HG02571 (cell line): ENCODE data around the gene ENAH.

Experiments
- ATAC-seq: cut with Tn5 transposase; IDR thresholded peaks from one replicate; pipeline ENCODE4 v1.9.1; 2021; ENCODE audit warnings: mild to moderate bottlenecking, moderate library complexity; ENCODE audit not compliant: unreplicated experiment

ENAH gene

DNA sequence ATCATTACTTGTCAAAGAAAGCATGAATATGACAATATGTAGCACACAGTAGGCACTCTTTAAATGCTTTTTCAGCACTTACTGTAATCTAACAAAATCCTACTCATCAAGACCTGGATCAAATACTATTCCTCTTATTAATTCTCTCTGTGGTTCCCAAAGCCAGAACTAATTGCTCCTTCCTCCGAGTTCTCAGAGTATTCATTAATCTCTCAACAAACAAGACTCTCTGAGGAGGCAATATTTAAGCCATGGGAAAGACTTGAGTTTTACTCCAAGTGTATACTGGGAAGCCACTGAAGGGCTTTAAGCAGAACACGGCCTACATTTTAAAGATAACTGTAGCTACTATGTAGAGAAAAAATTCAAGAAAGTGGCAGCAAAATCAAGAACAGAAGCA is 79.7 kb downstream of the ENAH start:
- no peak for ATAC-seq

DNA sequence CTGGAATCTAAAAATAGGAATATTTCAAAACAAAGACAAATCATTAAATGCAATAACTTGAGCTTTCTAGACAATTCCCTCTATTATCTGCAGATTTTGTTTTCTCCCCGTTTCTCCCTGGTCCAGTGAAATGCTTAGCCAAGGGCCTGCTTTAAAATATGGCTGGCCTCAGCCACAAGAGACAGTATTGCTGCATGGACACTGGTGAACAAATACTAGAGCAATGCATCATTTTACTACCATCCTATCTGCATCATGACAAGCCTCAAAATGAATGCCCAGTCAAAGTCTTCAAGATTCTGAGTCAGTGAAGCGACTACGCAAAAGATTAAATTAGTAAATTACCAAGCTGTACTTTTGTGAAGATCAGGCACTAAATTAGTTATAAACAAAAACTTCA is 80.5 kb downstream of the ENAH start:
- no peak for ATAC-seq

GRCh38 chr1:225567789-225568188 is 85.1 kb downstream of the ENAH start:
- ATAC-seq = no peak

- no peak for ATAC-seq
Observed at GRCh38 chr1:225565847-225566246, 87.1 kb downstream of the ENAH start.

GRCh38 chr1:225561675-225562074 is 91.2 kb downstream of the ENAH start:
- no peak for ATAC-seq

DNA sequence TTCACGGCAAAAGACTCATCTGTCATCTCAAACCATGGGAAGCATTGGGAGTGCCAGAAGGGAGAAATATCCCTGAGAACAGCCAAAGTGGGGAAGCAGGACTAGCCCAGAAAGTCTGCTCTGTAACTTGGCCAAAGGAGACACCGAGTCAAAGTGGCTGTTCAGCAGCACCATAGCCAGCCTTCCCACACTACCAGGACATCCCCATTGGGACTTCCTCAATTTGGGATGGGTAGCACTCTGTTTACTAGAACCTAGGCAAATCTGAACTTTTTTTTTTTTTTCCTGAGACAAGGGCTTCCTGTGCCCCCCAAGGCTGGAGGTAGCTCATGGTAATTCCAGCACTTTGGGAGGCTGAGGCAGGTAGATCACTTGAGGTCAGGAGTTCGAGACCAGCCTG is 93.0 kb downstream of the ENAH start:
- no peak for ATAC-seq

GRCh38 chr1:225559326-225559725 is 93.6 kb downstream of the ENAH start:
- ATAC-seq = no peak

DNA sequence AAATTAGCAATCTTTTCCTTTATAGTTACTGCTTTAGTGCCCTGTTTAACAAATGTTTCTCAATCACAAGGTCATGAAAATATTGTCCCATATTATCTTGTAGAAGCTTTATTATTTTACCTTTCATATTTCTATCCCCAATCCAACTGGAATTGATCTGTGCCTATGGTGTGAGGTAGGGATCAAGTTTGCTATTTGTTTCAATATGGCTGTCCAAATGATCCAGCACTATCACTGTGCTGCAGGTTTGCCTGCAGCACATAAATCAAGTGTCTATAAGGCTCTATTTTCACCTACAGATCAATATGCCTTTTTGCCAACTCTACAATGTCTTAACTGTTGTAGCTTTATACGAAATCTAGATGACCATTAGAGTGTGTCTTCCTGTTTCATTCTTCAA is 96.2 kb downstream of the ENAH start:
- no peak for ATAC-seq

DNA sequence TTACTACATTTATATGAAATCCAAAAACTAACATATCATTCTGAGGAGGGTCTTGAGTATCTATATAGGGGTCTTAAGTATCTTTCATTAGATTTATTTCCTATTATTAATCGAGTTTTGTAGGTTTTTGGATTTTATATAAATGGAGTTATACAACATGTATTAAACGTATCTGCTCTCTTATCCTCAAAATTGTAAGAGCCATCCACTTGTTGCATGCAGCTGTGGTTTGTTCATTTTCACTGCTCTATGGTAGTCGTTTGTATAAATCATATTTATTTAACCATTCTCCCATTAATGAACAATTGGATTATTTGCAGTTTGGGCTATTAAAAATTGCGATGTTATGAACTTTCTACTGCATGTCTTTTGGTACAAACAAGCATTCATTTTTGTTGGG is 97.1 kb downstream of the ENAH start:
- ATAC-seq = no peak

DNA sequence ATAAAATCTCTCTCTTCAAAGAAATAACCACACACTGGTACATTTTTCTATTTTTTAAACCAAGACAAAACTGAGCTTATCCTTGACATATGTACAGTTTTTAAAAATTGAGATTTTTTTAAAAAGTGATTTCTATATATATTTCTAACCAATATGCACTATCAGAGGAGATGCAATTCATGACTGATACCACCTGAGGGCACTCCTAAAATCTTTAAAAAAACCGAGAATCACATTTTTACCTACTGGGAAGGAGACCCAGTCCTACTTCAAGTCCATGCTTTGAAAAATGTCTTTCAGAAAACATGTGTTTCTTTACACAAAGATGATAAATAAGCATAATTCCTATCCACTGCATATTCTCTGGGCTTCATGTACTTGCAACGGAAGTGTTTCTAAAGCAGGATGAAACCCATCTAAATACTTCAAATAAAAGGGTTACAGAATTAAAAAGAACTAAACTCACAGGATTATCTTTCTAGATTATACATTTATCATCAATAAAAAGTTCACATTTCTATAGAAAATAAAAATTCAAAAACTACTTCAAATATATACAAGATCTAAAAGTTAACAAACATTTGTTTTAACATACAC is 98.6 kb downstream of the ENAH start:
- ATAC-seq = no peak

DNA sequence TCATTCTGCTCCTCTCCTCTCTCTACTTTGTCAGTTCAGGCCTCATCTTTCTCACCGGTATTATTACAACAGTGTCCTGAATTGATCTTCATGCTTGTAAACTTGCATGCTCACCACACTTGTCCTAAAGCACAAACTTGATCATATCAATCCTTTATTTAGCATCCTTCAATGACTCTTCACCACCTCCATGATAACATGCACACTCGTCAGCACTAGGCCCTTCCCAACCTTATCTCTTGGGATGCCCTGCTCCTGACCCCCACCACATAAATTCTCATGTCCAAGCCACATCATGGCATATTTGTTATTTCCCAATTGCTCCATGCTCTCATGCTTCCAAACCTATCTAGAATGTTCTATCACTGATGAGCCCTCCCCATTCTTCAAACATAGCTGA is 103.1 kb downstream of the ENAH start:
- ATAC-seq = no peak

GRCh38 chr1:225548140-225548857 is 104.6 kb downstream of the ENAH start:
- ATAC-seq = no peak

DNA sequence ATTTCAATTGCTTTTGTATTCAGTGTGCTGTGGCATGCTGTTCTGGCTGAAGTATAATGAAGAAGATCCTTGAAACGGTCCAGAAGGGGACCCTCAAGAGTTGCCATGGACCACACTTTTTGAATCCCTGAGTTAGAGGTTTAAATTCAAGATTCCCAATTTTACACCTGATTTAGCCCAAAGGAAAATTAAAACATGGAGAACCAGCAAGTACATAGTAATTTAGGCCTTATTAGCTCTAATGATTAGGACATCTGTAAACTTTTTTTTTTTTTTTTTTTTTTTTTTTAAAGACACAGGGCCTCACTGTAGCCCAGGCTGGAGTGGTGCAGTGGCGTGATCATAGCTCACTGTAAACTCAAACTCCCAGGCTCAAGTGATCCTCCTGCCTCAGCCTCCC is 107.3 kb downstream of the ENAH start:
- no peak for ATAC-seq

DNA sequence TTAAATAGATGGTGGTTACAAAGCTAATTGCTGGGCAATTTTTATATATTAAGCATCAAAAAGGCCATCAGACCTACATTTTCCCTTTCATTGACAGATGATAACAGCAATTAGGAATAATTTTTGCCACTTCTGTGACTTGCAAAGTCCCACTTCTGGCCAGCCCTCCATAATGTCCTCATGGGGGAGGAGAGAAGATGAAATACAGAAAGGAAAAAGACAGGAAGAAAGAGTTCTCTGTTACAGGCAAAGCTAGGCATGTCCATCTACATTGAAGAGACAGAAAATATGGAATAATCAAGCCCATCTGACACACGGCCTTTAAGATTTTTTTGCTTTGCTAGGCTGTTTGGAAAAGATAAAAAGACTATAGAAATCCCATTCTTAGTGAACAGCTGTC is 108.0 kb downstream of the ENAH start:
- no peak for ATAC-seq

GRCh38 chr1:225544263-225544662 is 108.7 kb downstream of the ENAH start:
- ATAC-seq = no peak

DNA sequence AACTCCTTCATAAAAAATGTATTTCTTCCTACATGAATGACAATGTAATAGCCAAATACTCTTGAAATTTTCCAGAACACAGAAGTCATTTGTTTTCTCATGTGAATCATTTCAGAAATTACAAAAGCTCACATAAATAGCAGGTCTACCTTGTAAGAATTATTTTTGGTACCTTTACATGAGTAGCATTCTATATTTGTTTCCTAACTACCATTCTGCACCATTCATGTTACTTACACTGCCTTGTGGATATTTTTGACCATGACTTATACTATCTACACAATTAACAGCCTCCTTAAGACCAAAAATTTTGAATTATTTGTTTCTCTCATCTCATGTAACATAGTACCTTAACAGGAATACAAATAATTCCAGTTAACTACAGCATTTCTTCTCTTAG is 109.6 kb downstream of the ENAH start:
- no peak for ATAC-seq

- no peak for ATAC-seq
Observed at GRCh38 chr1:225541383-225541782, 111.5 kb downstream of the ENAH start.

DNA sequence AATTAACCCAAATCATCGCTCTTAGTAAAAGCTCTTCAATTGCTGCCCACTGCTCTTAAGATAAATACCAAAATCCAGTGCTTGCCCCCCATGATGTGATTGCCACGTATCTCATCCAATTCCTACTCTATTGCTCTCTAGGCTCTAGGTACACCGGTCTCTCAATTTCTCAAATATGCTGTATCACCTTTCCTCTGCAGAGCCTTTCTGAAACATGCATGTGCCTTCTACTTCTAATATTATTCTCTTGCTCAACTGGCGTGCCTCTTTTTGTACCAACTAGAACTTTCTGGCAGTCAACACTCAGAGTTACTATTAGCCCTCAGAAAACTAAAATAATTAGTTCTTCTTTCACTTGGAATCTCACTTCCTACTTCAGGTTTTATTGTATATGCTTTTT is 113.3 kb downstream of the ENAH start:
- no peak for ATAC-seq

GRCh38 chr1:225539069-225539468 is 113.9 kb downstream of the ENAH start:
- ATAC-seq = no peak

DNA sequence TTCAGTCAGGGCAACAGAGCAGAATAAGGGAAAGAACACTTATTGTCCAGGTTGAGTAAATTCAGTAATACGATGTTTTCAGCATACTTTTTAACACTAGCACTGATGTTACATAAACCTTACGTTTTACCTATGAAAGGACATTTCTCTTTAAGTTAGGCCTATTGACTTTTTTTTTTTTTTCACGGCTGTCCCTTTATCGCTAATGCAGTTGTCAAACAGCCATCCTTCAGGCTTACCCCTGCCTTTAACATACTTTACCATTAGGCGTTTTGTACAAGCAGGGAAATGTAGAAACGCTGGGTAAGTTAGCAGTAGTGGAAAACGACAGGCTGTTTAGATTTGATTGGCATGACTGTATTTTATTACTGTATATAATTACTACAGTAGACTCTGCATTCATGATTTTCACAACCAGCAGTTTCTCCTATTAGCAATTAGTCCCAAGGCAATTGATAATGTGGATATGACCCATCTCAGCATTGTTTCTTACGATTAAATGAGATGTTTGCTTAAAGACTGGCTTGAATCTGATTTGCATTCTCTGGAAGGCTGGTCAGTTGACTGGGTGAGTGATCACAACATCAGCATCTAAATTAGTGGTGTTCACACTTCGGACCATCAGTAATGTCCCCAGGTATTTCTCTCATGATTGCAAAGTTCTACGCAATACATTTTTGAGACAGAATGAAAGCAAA is 115.2 kb downstream of the ENAH start:
- no peak for ATAC-seq

- ATAC-seq = no peak
Observed at GRCh38 chr1:225535280-225535679, 117.6 kb downstream of the ENAH start.

- ATAC-seq = no peak
Observed at GRCh38 chr1:225534772-225535171, 118.2 kb downstream of the ENAH start.
